ENCODE results near the gene LRMDA.

DNA sequence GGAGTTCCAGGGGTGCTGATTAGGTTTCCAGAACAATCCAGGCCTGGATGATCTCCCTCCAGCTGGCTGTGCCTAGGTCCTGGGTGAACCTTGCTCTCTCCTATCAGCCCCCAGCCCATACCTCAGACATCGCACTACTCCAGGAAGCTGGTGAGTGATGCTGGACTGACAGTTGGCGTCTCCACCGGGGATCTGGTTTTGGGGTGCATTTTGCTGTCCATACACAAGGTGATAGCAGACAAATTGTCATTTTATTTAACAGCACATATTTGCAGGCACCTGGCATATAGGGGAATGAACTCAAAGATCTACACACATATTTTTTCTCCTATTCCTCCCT, 601.2 kb downstream of the LRMDA start:
- TF ChIP-seq EZH2 (IDR thresholded peaks at IDR 0.05; ENCODE audit: borderline replicate concordance, low read depth, low read length, severe bottlenecking), result no peak
- TF ChIP-seq, protein P1, sequence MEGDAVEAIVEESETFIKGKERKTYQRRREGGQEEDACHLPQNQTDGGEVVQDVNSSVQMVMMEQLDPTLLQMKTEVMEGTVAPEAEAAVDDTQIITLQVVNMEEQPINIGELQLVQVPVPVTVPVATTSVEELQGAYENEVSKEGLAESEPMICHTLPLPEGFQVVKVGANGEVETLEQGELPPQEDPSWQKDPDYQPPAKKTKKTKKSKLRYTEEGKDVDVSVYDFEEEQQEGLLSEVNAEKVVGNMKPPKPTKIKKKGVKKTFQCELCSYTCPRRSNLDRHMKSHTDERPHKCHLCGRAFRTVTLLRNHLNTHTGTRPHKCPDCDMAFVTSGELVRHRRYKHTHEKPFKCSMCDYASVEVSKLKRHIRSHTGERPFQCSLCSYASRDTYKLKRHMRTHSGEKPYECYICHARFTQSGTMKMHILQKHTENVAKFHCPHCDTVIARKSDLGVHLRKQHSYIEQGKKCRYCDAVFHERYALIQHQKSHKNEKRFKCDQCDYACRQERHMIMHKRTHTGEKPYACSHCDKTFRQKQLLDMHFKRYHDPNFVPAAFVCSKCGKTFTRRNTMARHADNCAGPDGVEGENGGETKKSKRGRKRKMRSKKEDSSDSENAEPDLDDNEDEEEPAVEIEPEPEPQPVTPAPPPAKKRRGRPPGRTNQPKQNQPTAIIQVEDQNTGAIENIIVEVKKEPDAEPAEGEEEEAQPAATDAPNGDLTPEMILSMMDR (IDR thresholded peaks at IDR 0.05; ENCODE audit: extremely low read depth in 1 of 2, insufficient read depth in 1 of 2, low read depth in 1 of 2, low read length in 2 of 2), result no peak
- TF ChIP-seq POLR2A (IDR thresholded peaks at IDR 0.05; ENCODE audit: low read depth, low read length), result no peak
- TF ChIP-seq FOS (IDR thresholded peaks at IDR 0.05; ENCODE audit: borderline replicate concordance, insufficient read depth, low read length), result no peak
- TF ChIP-seq MYC (IDR thresholded peaks at IDR 0.05; ENCODE audit: low read depth, low read length), result no peak
- no peak for TF ChIP-seq POLR2AphosphoS5 (IDR thresholded peaks at IDR 0.05; ENCODE audit: insufficient read depth, low read depth, low read length)
